Activated CD4-positive, alpha-beta T cell treated with anti-CD3 and anti-CD28 coated beads, Interleukin-2, amount 10 ng/mL, durations not matched to agents 7 days and 5 days (primary cell): ENCODE measurements around the gene CNTFR. TPM values are rescaled to one million over a fixed set of nuclear protein-coding genes. Genes with fewer than 3 reads are reported as not detected.

ENCODE experiments used
- CTCF ChIA-PET: fragments of 350-600 bp; sonication (Branson Sonifier 250); formaldehyde crosslinking; loops from one replicate; lab custom pipeline; 2021; ENCODE audit warnings: antibody characterized with exemption; lab: Charles Lee
- POLR2A ChIA-PET: fragments of 350-600 bp; sonication (Branson Sonifier 250); formaldehyde crosslinking; loops from one replicate; lab custom pipeline; 2021; ENCODE audit warnings: antibody characterized with exemption; lab: Charles Lee
- DNase-seq: peaks from one replicate; pipeline ENCODE4 v3.0.0-alpha.2; 2020
- H3K27ac Mint-ChIP-seq: one replicate; pipeline ENCODE4 v1.8.0; 2021; ENCODE audit warnings: mild to moderate bottlenecking, moderate library complexity, mixed read lengths
- H3K27me3 Mint-ChIP-seq: one replicate; pipeline ENCODE4 v1.8.0; 2021; ENCODE audit warnings: mixed read lengths
- H3K36me3 Mint-ChIP-seq: one replicate; pipeline ENCODE4 v1.8.0; 2021; ENCODE audit warnings: low read depth, mixed read lengths
- H3K4me1 Mint-ChIP-seq: one replicate; pipeline ENCODE4 v1.8.0; 2021; ENCODE audit warnings: mixed read lengths
- H3K4me3 Mint-ChIP-seq: one replicate; pipeline ENCODE4 v1.8.0; 2021; ENCODE audit warnings: mild to moderate bottlenecking, moderate library complexity, mixed read lengths
- H3K9me3 Mint-ChIP-seq: one replicate; pipeline ENCODE4 v1.8.0; 2021; ENCODE audit warnings: mixed read lengths
- total RNA-seq, 2 experiments: library from RNA; stranded (reverse); gene quantifications; one replicate each; pipeline ENCODE4 v1.2.3, GENCODE V29; 2021

CNTFR gene
- total RNA-seq, 2 experiments from 2014 or later = not detected

- ChIA-PET POLR2A (no interaction called here), CTCF (no interaction called here)
- Mint-ChIP-seq H3K9me3 (no peaks in the 10 kb centered on the region), H3K4me3 (no peak overlapping the region), H3K36me3 (no peaks in the 10 kb centered on the region), H3K27ac (no peak overlapping the region), H3K27me3 (peaks cover 24% of the 10 kb centered on the region), H3K4me1 (peaks cover 5% of the 10 kb centered on the region)
- no peak for DNase-seq
Measured at GRCh38 chr9:34572628-34573027, 16.9 kb downstream of the CNTFR start.

- Mint-ChIP-seq H3K27ac (no peak overlapping the region), H3K27me3 (peaks cover 24% of the 10 kb centered on the region), H3K36me3 (no peaks in the 10 kb centered on the region), H3K4me3 (no peak overlapping the region), H3K4me1 (no peaks in the 10 kb centered on the region), H3K9me3 (no peaks in the 10 kb centered on the region)
- POLR2A ChIA-PET = no interaction called here
- CTCF ChIA-PET = no interaction called here
- DNase-seq = no peak
Measured at GRCh38 chr9:34572092-34572491, 17.4 kb downstream of the CNTFR start.

GRCh38 chr9:34571481-34571810, 18.1 kb downstream of the CNTFR start:
- POLR2A ChIA-PET = no interaction called here
- peaks cover 21% of the 10 kb centered on the region for H3K27me3 Mint-ChIP-seq
- CTCF ChIA-PET = interaction anchor here (1.0 kb wide), 1 partner anchor 22 kb away, joined by 3 read pairs; no protein-coding TSS in a partner anchor
- no peaks in the 10 kb centered on the region for H3K9me3 Mint-ChIP-seq
- no peak overlapping the region for H3K27ac Mint-ChIP-seq
- H3K4me3 Mint-ChIP-seq = no peak overlapping the region
- H3K36me3 Mint-ChIP-seq = no peaks in the 10 kb centered on the region
- no peaks in the 10 kb centered on the region for H3K4me1 Mint-ChIP-seq
- DNase-seq = no peak

- CTCF ChIA-PET = interaction anchor here (1.0 to 1.1 kb wide), 2 partner anchors 21 to 22 kb away, joined by 3 to 4 read pairs; no protein-coding TSS in a partner anchor
- no peak for DNase-seq
- Mint-ChIP-seq H3K27ac (no peak overlapping the region), H3K9me3 (no peaks in the 10 kb centered on the region), H3K4me3 (no peak overlapping the region), H3K27me3 (peaks cover 16% of the 10 kb centered on the region), H3K36me3 (no peaks in the 10 kb centered on the region), H3K4me1 (no peaks in the 10 kb centered on the region)
- POLR2A ChIA-PET = no interaction called here
Measured at GRCh38 chr9:34570809-34571480, 18.6 kb downstream of the CNTFR start.

- DNase-seq = no peak
- ChIA-PET CTCF (interaction anchor here (1.0 to 1.1 kb wide), 2 partner anchors 21 kb away, joined by 3 to 4 read pairs; no protein-coding TSS in a partner anchor), POLR2A (no interaction called here)
- Mint-ChIP-seq H3K27ac (no peak overlapping the region), H3K4me3 (no peak overlapping the region), H3K9me3 (no peaks in the 10 kb centered on the region), H3K4me1 (no peaks in the 10 kb centered on the region), H3K27me3 (peaks cover 11% of the 10 kb centered on the region), H3K36me3 (no peaks in the 10 kb centered on the region)
Measured at GRCh38 chr9:34570376-34570775, 19.1 kb downstream of the CNTFR start.

GRCh38 chr9:34568774-34569173, 20.8 kb downstream of the CNTFR start:
- Mint-ChIP-seq H3K27me3 (peaks cover 9% of the 10 kb centered on the region), H3K27ac (no peak overlapping the region), H3K36me3 (no peaks in the 10 kb centered on the region), H3K9me3 (no peaks in the 10 kb centered on the region), H3K4me1 (no peaks in the 10 kb centered on the region), H3K4me3 (no peak overlapping the region)
- ChIA-PET CTCF (interaction anchor here (0.7 to 0.9 kb wide), 2 partner anchors 24 to 863 kb away, joined by 3 read pairs; no protein-coding TSS in a partner anchor), POLR2A (no interaction called here)
- no peak for DNase-seq

- Mint-ChIP-seq H3K27me3 (peaks cover 9% of the 10 kb centered on the region), H3K27ac (no peak overlapping the region), H3K9me3 (no peaks in the 10 kb centered on the region), H3K4me1 (no peaks in the 10 kb centered on the region), H3K36me3 (no peaks in the 10 kb centered on the region), H3K4me3 (no peak overlapping the region)
- ChIA-PET POLR2A (no interaction called here), CTCF (interaction anchor here (0.7 to 0.9 kb wide), 2 partner anchors 24 to 864 kb away, joined by 3 read pairs; no protein-coding TSS in a partner anchor)
- DNase-seq = no peak
Measured at GRCh38 chr9:34568133-34568532, 21.4 kb downstream of the CNTFR start.

GRCh38 chr9:34566972-34567371, 22.6 kb downstream of the CNTFR start:
- no peak for DNase-seq
- Mint-ChIP-seq H3K27ac (no peak overlapping the region), H3K36me3 (no peaks in the 10 kb centered on the region), H3K4me3 (no peak overlapping the region), H3K4me1 (no peaks in the 10 kb centered on the region), H3K27me3 (peaks cover 9% of the 10 kb centered on the region), H3K9me3 (no peaks in the 10 kb centered on the region)
- ChIA-PET POLR2A (no interaction called here), CTCF (interaction anchor here (1.4 kb wide), 1 partner anchor 15 kb away, joined by 3 read pairs; no protein-coding TSS in a partner anchor)

GRCh38 chr9:34566322-34566721, 23.2 kb downstream of the CNTFR start:
- DNase-seq = no peak
- CTCF ChIA-PET = interaction anchor here (1.4 kb wide), 1 partner anchor 14 kb away, joined by 3 read pairs; no protein-coding TSS in a partner anchor
- no peaks in the 10 kb centered on the region for H3K9me3 Mint-ChIP-seq
- H3K27ac Mint-ChIP-seq = no peak overlapping the region
- no peaks in the 10 kb centered on the region for H3K36me3 Mint-ChIP-seq
- H3K4me1 Mint-ChIP-seq = no peaks in the 10 kb centered on the region
- POLR2A ChIA-PET = no interaction called here
- peaks cover 9% of the 10 kb centered on the region for H3K27me3 Mint-ChIP-seq
- no peak overlapping the region for H3K4me3 Mint-ChIP-seq

- CTCF ChIA-PET = interaction anchor here (1.4 kb wide), 1 partner anchor 14 kb away, joined by 3 read pairs; no protein-coding TSS in a partner anchor
- no peak for DNase-seq
- Mint-ChIP-seq H3K9me3 (no peaks in the 10 kb centered on the region), H3K4me3 (no peak overlapping the region), H3K27ac (no peak overlapping the region), H3K36me3 (no peaks in the 10 kb centered on the region), H3K4me1 (no peaks in the 10 kb centered on the region), H3K27me3 (peaks cover 9% of the 10 kb centered on the region)
- POLR2A ChIA-PET = no interaction called here
Measured at GRCh38 chr9:34565856-34566255, 23.7 kb downstream of the CNTFR start.

- Mint-ChIP-seq H3K27me3 (peaks cover 12% of the 10 kb centered on the region), H3K4me1 (no peaks in the 10 kb centered on the region), H3K36me3 (no peaks in the 10 kb centered on the region), H3K27ac (no peak overlapping the region), H3K9me3 (no peaks in the 10 kb centered on the region), H3K4me3 (no peak overlapping the region)
- CTCF ChIA-PET = no interaction called here
- DNase-seq = no peak
- POLR2A ChIA-PET = no interaction called here
Measured at GRCh38 chr9:34564617-34565016, 24.9 kb downstream of the CNTFR start.

- Mint-ChIP-seq H3K27me3 (peaks cover 13% of the 10 kb centered on the region), H3K36me3 (no peaks in the 10 kb centered on the region), H3K9me3 (no peaks in the 10 kb centered on the region), H3K27ac (no peak overlapping the region), H3K4me1 (no peaks in the 10 kb centered on the region), H3K4me3 (no peak overlapping the region)
- CTCF ChIA-PET = interaction anchor here (0.6 to 1.5 kb wide), 5 partner anchors 11 to 224 kb away, joined by 3 to 4 read pairs (median 3); no protein-coding TSS in a partner anchor
- POLR2A ChIA-PET = no interaction called here
- DNase-seq = no peak
Measured at GRCh38 chr9:34563262-34563661, 26.3 kb downstream of the CNTFR start.

GRCh38 chr9:34562135-34562745, 27.3 kb downstream of the CNTFR start:
- peaks cover 10% of the 10 kb centered on the region for H3K27me3 Mint-ChIP-seq
- no peaks in the 10 kb centered on the region for H3K4me1 Mint-ChIP-seq
- H3K36me3 Mint-ChIP-seq = no peaks in the 10 kb centered on the region
- POLR2A ChIA-PET = interaction anchor here (0.6 kb wide), 1 partner anchor 463 kb away, joined by 3 read pairs; no protein-coding TSS in a partner anchor
- H3K9me3 Mint-ChIP-seq = no peaks in the 10 kb centered on the region
- H3K27ac Mint-ChIP-seq = no peak overlapping the region
- CTCF ChIA-PET = interaction anchor here (0.9 to 1.5 kb wide), 4 partner anchors 19 to 113 kb away, joined by 3 to 4 read pairs (median 3); no protein-coding TSS in a partner anchor
- H3K4me3 Mint-ChIP-seq = no peak overlapping the region
- no peak for DNase-seq
